Measurements from ENCODE around the gene CCDC141.

- TF ChIP-seq CTCF (IDR thresholded peaks at IDR 0.05) (no peak), POLR2AphosphoS5 (IDR thresholded peaks at IDR 0.05) (no peak), POLR2A (IDR thresholded peaks at IDR 0.05) (no peak)
These were observed 19.7 kb upstream of the CCDC141 start for GRCh38 chr2:179069685-179070084.

All from breast epithelium (tissue), 3 donors.